Measurements from ENCODE around the gene CREBBP. TPM values are rescaled to one million over a fixed set of nuclear protein-coding genes. Genes with fewer than 3 reads are reported as not detected.

CREBBP gene
- total and polyA plus RNA-seq, 9 of the 15 experiments (the other 6 are each of a cell fraction or from before 2014, with no cell fraction given): 0.70 to 24.8 (median 5.6) TPM

GRCh38 chr16:3717235-3718018 lies 163.1 kb downstream of the CREBBP start, which contains the start of gene TRAP1 (continued):
- no peak for TF ChIP-seq DNMT1 (IDR thresholded peaks at IDR 0.05)
- TF ChIP-seq TCF7L2 (IDR thresholded peaks at IDR 0.05; ENCODE audit: low read depth, low read length): no peak
- TF ChIP-seq L3MBTL2 (IDR thresholded peaks at IDR 0.05): peak; percentile 91
- peak; percentile 70; the same call in 1 of the 2 replicates for TF ChIP-seq C11orf30 (IDR thresholded peaks at IDR 0.05; ENCODE audit: low read depth)
- peak; percentile 77 for TF ChIP-seq POLR2B (IDR thresholded peaks at IDR 0.05; ENCODE audit: low read depth, partially characterized antibody)
- no peak for TF ChIP-seq MTF1 (CRISPR knock-in tag; IDR thresholded peaks at IDR 0.05; ENCODE audit: borderline replicate concordance)
- TF ChIP-seq MCM5 (IDR thresholded peaks at IDR 0.05; ENCODE audit: low read depth): no peak
- TF ChIP-seq ZFP1 (CRISPR knock-in tag; IDR thresholded peaks at IDR 0.05): no peak
- peak; percentile 50; the same call in 1 of the 2 replicates for TF ChIP-seq MBD2 (IDR thresholded peaks at IDR 0.05; ENCODE audit: borderline replicate concordance, low read depth)
- peak; percentile 90 for TF ChIP-seq MTA1 (IDR thresholded peaks at IDR 0.05; ENCODE audit: borderline replicate concordance)
- no peak for TF ChIP-seq SMARCC2 (IDR thresholded peaks at IDR 0.05; ENCODE audit: low read depth)
- TF ChIP-seq SAFB (IDR thresholded peaks at IDR 0.05; ENCODE audit: borderline replicate concordance, low read depth, low read length): peak; percentile 94
- TF ChIP-seq NELFE (IDR thresholded peaks at IDR 0.05; ENCODE audit: insufficient read depth, insufficient read length): no peak
- TF ChIP-seq CEBPZ (IDR thresholded peaks at IDR 0.05; ENCODE audit: borderline replicate concordance, low read depth, low read length): no peak
- no peak for TF ChIP-seq DDX20 (tag; IDR thresholded peaks at IDR 0.05; ENCODE audit: low read depth)
- TF ChIP-seq ETV5 (CRISPR knock-in tag; IDR thresholded peaks at IDR 0.05; ENCODE audit: low read depth): 0 out of 2 replicates have a peak, but pooled peaks have one; percentile 59
- TF ChIP-seq NR2C1 (IDR thresholded peaks at IDR 0.05): no peak
- peak; percentile 46; the same call in 1 of the 2 replicates for TF ChIP-seq NR2C1 (tag; IDR thresholded peaks at IDR 0.05)
- no peak for TF ChIP-seq BRCA1 (IDR thresholded peaks at IDR 0.05)
- TF ChIP-seq BRCA1 (CRISPR knock-in tag; IDR thresholded peaks at IDR 0.05): no peak
- peak; percentile 96 for TF ChIP-seq EP400 (IDR thresholded peaks at IDR 0.05)
- peak; percentile 92 for TF ChIP-seq ZNF511 (CRISPR knock-in tag; IDR thresholded peaks at IDR 0.05)
- TF ChIP-seq SETDB1 (IDR thresholded peaks at IDR 0.05; ENCODE audit: low read length): no peak
- TF ChIP-seq KAT8 (IDR thresholded peaks at IDR 0.05; ENCODE audit: low read depth): no peak
- no peak for TF ChIP-seq HES1 (IDR thresholded peaks at IDR 0.05; ENCODE audit: low read depth)
- TF ChIP-seq ZKSCAN1 (IDR thresholded peaks at IDR 0.05; ENCODE audit: low read depth, low read length): no peak

All from K562 (cell line).